WTC11 (cell line): ENCODE results near the gene TMEM169. TPM values are rescaled to one million over a fixed set of nuclear protein-coding genes. Genes with fewer than 3 reads are reported as not detected.

ENCODE experiments used
- ATAC-seq: fragments of 200-7000 bp; cut with Tn5 transposase; 2 replicates; pipeline ENCODE4 v1.10.0; 2021; ENCODE audit warnings: mild to moderate bottlenecking, moderate library complexity
- CTCF ChIA-PET: fragments of 300-600 bp; sonication (Branson Sonifier 250); formaldehyde crosslinking; loops from one replicate; lab custom pipeline; 2021; ENCODE audit warnings: antibody characterized with exemption; lab: Charles Lee
- POLR2A ChIA-PET: fragments of 350-600 bp; sonication (Branson Sonifier 250); formaldehyde crosslinking; loops from one replicate; lab custom pipeline; 2021; ENCODE audit warnings: antibody characterized with exemption; lab: Charles Lee
- DNase-seq: peaks from one replicate; pipeline ENCODE4 v3.0.0; 2021; ENCODE audit warnings: low spot score
- H3K27ac Mint-ChIP-seq: 2 replicates; pipeline ENCODE4 v1.8.0; 2021; ENCODE audit warnings: mixed read lengths
- H3K27me3 Mint-ChIP-seq: 2 replicates; pipeline ENCODE4 v1.8.0; 2021; ENCODE audit warnings: low read depth, mild to moderate bottlenecking, moderate library complexity, mixed read lengths
- H3K36me3 Mint-ChIP-seq: 2 replicates; pipeline ENCODE4 v1.8.0; 2021; ENCODE audit warnings: mixed read lengths
- H3K4me1 Mint-ChIP-seq: 2 replicates; pipeline ENCODE4 v1.8.0; 2022; ENCODE audit warnings: mixed read lengths
- H3K4me3 Mint-ChIP-seq: 2 replicates; pipeline ENCODE4 v1.8.0; 2021; ENCODE audit warnings: mild to moderate bottlenecking, moderate library complexity, mixed read lengths
- H3K9me3 Mint-ChIP-seq: 2 replicates; pipeline ENCODE4 v1.8.0; 2021; ENCODE audit warnings: mixed read lengths
- AFF4 ChIP-seq: sonication (generic); formaldehyde crosslinking; IDR thresholded peaks from 2 replicates; pipeline ENCODE4 v1.8.1; 2023; ENCODE audit warnings: mild to moderate bottlenecking, missing genetic modification reagents, borderline replicate concordance
- ARID4B ChIP-seq: sonication (generic); formaldehyde crosslinking; IDR thresholded peaks from 2 replicates; pipeline ENCODE4 v1.8.0; 2023; ENCODE audit warnings: missing genetic modification reagents, mild to moderate bottlenecking, borderline replicate concordance
- ATF1 ChIP-seq: sonication (generic); formaldehyde crosslinking; IDR thresholded peaks from 2 replicates; pipeline ENCODE4 v1.8.1; 2023; ENCODE audit warnings: mild to moderate bottlenecking, moderate library complexity, missing genetic modification reagents
- ESRRA ChIP-seq: sonication (generic); formaldehyde crosslinking; IDR thresholded peaks from 2 replicates; pipeline ENCODE4 v1.8.1; 2022; ENCODE audit warnings: mild to moderate bottlenecking, missing genetic modification reagents, borderline replicate concordance
- IRF1 ChIP-seq: sonication (generic); formaldehyde crosslinking; IDR thresholded peaks from 2 replicates; pipeline ENCODE4 v1.8.0; 2023; ENCODE audit warnings: missing genetic modification reagents
- MXD4 ChIP-seq: fragments of 250-450 bp; sonication (Bioruptor Pico); IDR thresholded peaks from 2 replicates; pipeline ENCODE4 v1.8.0; 2021; ENCODE audit warnings: mild to moderate bottlenecking, moderate library complexity, borderline replicate concordance
- OVOL2 ChIP-seq: fragments of 250-450 bp; sonication (Bioruptor Pico); IDR thresholded peaks from 2 replicates; pipeline ENCODE4 v1.9.0; 2021; ENCODE audit warnings: mild to moderate bottlenecking, borderline replicate concordance
- SMAD4 ChIP-seq: sonication (generic); formaldehyde crosslinking; IDR thresholded peaks from 2 replicates; pipeline ENCODE4 v1.8.0; 2022; ENCODE audit warnings: mild to moderate bottlenecking, missing genetic modification reagents
- ZNF263 ChIP-seq: sonication (generic); formaldehyde crosslinking; IDR thresholded peaks from 2 replicates; pipeline ENCODE4 v1.8.1; 2022; ENCODE audit warnings: low read depth, mild to moderate bottlenecking, moderate library complexity, missing genetic modification reagents
- total RNA-seq: library from RNA; stranded (reverse); gene quantifications from 3 replicates; pipeline ENCODE4 v1.2.3, GENCODE V29; 2021
- TF ChIP-seq, protein P1 (sequence below): sonication (generic); formaldehyde crosslinking; IDR thresholded peaks from 2 replicates; pipeline ENCODE4 v1.8.1; 2023; ENCODE audit warnings: mild to moderate bottlenecking, missing genetic modification reagents
- TF ChIP-seq, protein P2 (sequence below): fragments of 250-450 bp; sonication (Bioruptor Pico); IDR thresholded peaks from 2 replicates; pipeline ENCODE4 v1.9.0; 2021; ENCODE audit warnings: mild to moderate bottlenecking

Gene TMEM169
- total RNA-seq, 1 experiment from 2014 or later, result 1.8 TPM

DNA sequence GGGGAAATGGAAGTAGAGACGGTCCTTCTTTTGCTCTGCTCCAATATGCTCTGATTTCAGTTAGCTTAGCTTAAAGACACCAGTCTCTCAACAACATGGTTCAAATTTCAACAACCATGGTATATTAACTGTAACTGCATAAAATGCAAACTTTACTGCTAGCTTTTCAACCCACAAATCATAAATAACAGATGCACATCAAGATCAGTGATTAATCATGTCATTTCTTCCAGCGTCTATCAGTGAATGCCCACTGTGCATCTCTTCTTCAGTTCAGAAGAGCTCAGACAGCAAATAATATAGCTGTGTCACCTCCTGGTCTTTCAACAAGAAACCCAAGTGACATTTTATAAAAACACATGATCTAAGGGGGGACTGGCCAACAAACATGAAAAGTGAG is 12.7 kb upstream of the TMEM169 start (continued):
- TF ChIP-seq AFF4 (CRISPR knock-in tag), result no peak
- TF ChIP-seq ARID4B, result no peak
- TF ChIP-seq ESRRA, result no peak
- TF ChIP-seq ZNF263 (CRISPR knock-in tag), result no peak
- TF ChIP-seq, protein P1, sequence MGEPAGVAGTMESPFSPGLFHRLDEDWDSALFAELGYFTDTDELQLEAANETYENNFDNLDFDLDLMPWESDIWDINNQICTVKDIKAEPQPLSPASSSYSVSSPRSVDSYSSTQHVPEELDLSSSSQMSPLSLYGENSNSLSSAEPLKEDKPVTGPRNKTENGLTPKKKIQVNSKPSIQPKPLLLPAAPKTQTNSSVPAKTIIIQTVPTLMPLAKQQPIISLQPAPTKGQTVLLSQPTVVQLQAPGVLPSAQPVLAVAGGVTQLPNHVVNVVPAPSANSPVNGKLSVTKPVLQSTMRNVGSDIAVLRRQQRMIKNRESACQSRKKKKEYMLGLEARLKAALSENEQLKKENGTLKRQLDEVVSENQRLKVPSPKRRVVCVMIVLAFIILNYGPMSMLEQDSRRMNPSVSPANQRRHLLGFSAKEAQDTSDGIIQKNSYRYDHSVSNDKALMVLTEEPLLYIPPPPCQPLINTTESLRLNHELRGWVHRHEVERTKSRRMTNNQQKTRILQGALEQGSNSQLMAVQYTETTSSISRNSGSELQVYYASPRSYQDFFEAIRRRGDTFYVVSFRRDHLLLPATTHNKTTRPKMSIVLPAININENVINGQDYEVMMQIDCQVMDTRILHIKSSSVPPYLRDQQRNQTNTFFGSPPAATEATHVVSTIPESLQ (CRISPR knock-in tag), result no peak

- CTCF ChIA-PET, result no interaction called here
- DNase-seq (no peak), ATAC-seq (no peak)
- H3K9me3 Mint-ChIP-seq, result no peaks in the 10 kb centered on the region
- TF ChIP-seq ATF1 (CRISPR knock-in tag) (no peak), IRF1 (no peak), SMAD4 (CRISPR knock-in tag) (no peak), OVOL2 (CRISPR knock-in tag) (no peak), MXD4 (CRISPR knock-in tag) (no peak)
- TF ChIP-seq, protein P2, sequence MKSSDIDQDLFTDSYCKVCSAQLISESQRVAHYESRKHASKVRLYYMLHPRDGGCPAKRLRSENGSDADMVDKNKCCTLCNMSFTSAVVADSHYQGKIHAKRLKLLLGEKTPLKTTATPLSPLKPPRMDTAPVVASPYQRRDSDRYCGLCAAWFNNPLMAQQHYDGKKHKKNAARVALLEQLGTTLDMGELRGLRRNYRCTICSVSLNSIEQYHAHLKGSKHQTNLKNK (CRISPR knock-in tag), result no peak
- H3K27me3 Mint-ChIP-seq, result no peaks in the 10 kb centered on the region
- POLR2A ChIA-PET, result no interaction called here
- H3K4me3 Mint-ChIP-seq, result no peak overlapping the region
- H3K4me1 Mint-ChIP-seq, result 0 out of 2 replicates have a peak, but pooled peaks cover 6% of the 10 kb centered on the region
- H3K27ac Mint-ChIP-seq, result no peak overlapping the region
- H3K36me3 Mint-ChIP-seq, result peaks cover 4% of the 10 kb centered on the region; the same call in 1 of the 2 replicates
Measured at GRCh38 chr2:216070195-216070594, 11.5 kb upstream of the TMEM169 start.
